ENCODE data around the gene PPIL1.
A peak's percentile ranks its signal among the peaks of the same experiment; 100 is the strongest.

Gene PPIL1

DNA sequence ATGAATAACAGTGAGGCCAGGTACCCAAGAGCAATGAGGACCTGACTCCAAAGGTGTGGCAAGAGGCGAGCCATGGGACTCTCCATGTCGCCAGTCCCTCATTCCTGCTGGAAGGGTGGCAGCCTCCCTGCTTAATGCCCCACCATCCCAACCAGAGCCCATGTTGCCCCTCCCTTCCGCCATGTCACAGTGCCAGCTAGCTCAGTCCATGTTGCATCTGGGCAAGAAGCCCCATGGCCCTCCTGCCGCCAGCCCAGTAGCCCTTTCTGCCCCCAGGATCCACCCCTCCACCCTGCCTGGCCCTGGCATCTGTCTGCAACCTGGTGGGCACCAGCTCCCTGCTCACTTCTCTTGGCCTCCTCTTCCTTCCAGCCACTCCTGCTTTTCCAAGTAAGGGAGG lies 29.4 kb downstream of the PPIL1 start:
- DNase-seq (ENCODE audit: extremely low read depth, insufficient read length), result no peak
- no peak overlapping the region for H3K4me3 ChIP-seq (replicated peaks; ENCODE audit: low read depth, low read length)
- TF ChIP-seq, protein P1, sequence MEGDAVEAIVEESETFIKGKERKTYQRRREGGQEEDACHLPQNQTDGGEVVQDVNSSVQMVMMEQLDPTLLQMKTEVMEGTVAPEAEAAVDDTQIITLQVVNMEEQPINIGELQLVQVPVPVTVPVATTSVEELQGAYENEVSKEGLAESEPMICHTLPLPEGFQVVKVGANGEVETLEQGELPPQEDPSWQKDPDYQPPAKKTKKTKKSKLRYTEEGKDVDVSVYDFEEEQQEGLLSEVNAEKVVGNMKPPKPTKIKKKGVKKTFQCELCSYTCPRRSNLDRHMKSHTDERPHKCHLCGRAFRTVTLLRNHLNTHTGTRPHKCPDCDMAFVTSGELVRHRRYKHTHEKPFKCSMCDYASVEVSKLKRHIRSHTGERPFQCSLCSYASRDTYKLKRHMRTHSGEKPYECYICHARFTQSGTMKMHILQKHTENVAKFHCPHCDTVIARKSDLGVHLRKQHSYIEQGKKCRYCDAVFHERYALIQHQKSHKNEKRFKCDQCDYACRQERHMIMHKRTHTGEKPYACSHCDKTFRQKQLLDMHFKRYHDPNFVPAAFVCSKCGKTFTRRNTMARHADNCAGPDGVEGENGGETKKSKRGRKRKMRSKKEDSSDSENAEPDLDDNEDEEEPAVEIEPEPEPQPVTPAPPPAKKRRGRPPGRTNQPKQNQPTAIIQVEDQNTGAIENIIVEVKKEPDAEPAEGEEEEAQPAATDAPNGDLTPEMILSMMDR (IDR thresholded peaks at IDR 0.05; ENCODE audit: insufficient read depth, low read length, poor library complexity, severe bottlenecking), result no peak
- H3K27me3 ChIP-seq (replicated peaks; ENCODE audit: control insufficient read depth, insufficient read depth, low read length), result no peaks in the 10 kb centered on the region; the same call in 1 of the 2 replicates
- no peaks in the 10 kb centered on the region for H3K36me3 ChIP-seq (ENCODE audit: control insufficient read depth, insufficient read depth, low read length)

GRCh38 chr6:36844232-36845170 lies 30.1 kb downstream of the PPIL1 start:
- TF ChIP-seq, protein P1 (IDR thresholded peaks at IDR 0.05; ENCODE audit: insufficient read depth, low read length, poor library complexity, severe bottlenecking), result no peak
- DNase-seq (ENCODE audit: extremely low read depth, insufficient read length), result no peak

DNA sequence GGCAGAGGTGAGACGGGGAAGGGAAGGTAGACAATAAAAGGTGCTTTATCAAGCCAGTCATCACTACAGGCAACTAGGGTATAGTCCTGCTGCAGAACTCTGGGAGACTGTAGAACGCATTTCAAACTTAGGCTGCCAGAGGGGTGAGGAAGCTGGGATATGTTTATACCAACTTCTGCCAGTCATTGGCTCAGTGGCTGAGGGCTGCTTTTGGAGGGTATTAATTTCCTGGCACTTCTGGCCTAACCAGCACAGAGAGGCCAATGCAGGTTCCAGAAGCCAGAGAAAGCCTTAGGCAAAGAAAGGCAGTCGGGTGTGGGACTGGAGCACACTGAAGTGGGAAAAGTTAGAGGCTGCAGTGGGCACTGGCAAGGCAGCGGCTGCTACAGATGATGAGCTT lies 31.4 kb downstream of the PPIL1 start:
- no peaks in the 10 kb centered on the region for H3K36me3 ChIP-seq (ENCODE audit: control insufficient read depth, insufficient read depth, low read length)
- TF ChIP-seq, protein P1 (IDR thresholded peaks at IDR 0.05; ENCODE audit: insufficient read depth, low read length, poor library complexity, severe bottlenecking), result no peak
- H3K27me3 ChIP-seq (replicated peaks; ENCODE audit: control insufficient read depth, insufficient read depth, low read length), result peaks cover 4% of the 10 kb centered on the region; the same call in 1 of the 2 replicates
- no peak overlapping the region for H3K4me3 ChIP-seq (replicated peaks; ENCODE audit: low read depth, low read length)
- no peak for DNase-seq (ENCODE audit: extremely low read depth, insufficient read length)

More at GRCh38 chr6:36844232-36845170, 30.1 kb downstream of the PPIL1 start:
- Histone ChIP-seq H3K4me3 (replicated peaks; ENCODE audit: low read depth, low read length) (no peak overlapping the region), H3K36me3 (ENCODE audit: control insufficient read depth, insufficient read depth, low read length) (no peaks in the 10 kb centered on the region), H3K27me3 (replicated peaks; ENCODE audit: control insufficient read depth, insufficient read depth, low read length) (no peaks in the 10 kb centered on the region; the same call in 1 of the 2 replicates)

DNA sequence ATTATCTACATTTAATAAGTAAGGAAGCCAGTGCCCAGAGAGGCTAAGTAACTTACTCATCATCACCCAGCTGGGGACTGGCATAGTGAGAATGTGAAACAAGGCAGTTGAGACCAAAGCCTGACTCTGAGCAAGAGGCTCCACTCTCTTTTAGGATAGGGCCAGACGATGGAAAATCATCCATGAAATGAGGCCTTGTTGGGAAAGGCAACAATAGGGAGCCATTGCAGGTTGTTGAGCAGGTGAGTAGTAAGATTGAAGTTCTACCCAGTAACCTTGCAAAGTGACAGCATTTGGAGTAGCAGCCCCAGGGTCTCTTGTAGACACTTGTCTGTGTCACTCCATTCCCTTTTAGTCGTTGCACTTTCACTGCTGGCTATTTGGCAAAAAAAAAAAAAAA lies 32.8 kb downstream of the PPIL1 start:
- Histone ChIP-seq H3K4me3 (replicated peaks; ENCODE audit: low read depth, low read length) (no peak overlapping the region), H3K36me3 (ENCODE audit: control insufficient read depth, insufficient read depth, low read length) (no peaks in the 10 kb centered on the region), H3K27me3 (replicated peaks; ENCODE audit: control insufficient read depth, insufficient read depth, low read length) (peaks cover 4% of the 10 kb centered on the region; the same call in 1 of the 2 replicates)
- TF ChIP-seq, protein P1 (IDR thresholded peaks at IDR 0.05; ENCODE audit: insufficient read depth, low read length, poor library complexity, severe bottlenecking), result no peak
- DNase-seq (ENCODE audit: extremely low read depth, insufficient read length), result no peak

- Histone ChIP-seq H3K4me3 (replicated peaks; ENCODE audit: low read depth, low read length) (no peak overlapping the region), H3K27me3 (replicated peaks; ENCODE audit: control insufficient read depth, insufficient read depth, low read length) (peaks cover 4% of the 10 kb centered on the region; the same call in 1 of the 2 replicates), H3K36me3 (ENCODE audit: control insufficient read depth, insufficient read depth, low read length) (no peaks in the 10 kb centered on the region)
- DNase-seq (ENCODE audit: extremely low read depth, insufficient read length), result peak; percentile 19
- TF ChIP-seq, protein P1 (IDR thresholded peaks at IDR 0.05; ENCODE audit: insufficient read depth, low read length, poor library complexity, severe bottlenecking), result no peak
Measured at GRCh38 chr6:36840432-36841403, 33.9 kb downstream of the PPIL1 start.
